HAP-1 (cell line): ENCODE measurements around the gene PRR15.

Experiments
- DNase-seq, 2 experiments: peaks; one replicate each; pipeline ENCODE4 v3.0.0-alpha.2; 2016 to 2020; ENCODE audit warnings: low spot score in 2 of 2
- H3K27me3 ChIP-seq: fragments of 250-450 bp; sonication (Bioruptor Pico); 2 replicates; pipeline ENCODE4 v1.5.1; 2020; ENCODE audit warnings: low read depth, mild to moderate bottlenecking, moderate library complexity
- H3K36me3 ChIP-seq: fragments of 250-450 bp; sonication (Bioruptor Pico); replicated peaks from 2 replicates; pipeline ENCODE4 v1.5.1; 2020; ENCODE audit warnings: mild to moderate bottlenecking
- H3K4me1 ChIP-seq: fragments of 250-450 bp; sonication (Bioruptor Pico); 2 replicates; pipeline ENCODE4 v1.5.1; 2020; ENCODE audit warnings: mild to moderate bottlenecking
- H3K4me3 ChIP-seq: fragments of 250-450 bp; sonication (Bioruptor Pico); 2 replicates; pipeline ENCODE4 v1.5.1; 2020; ENCODE audit warnings: mild to moderate bottlenecking, moderate library complexity
- H3K9me3 ChIP-seq: fragments of 250-450 bp; sonication (Bioruptor Pico); 2 replicates; pipeline ENCODE4 v1.5.1; 2020; ENCODE audit warnings: mild to moderate bottlenecking, moderate library complexity
- in situ Hi-C: fragments of 300-500 bp; cut with MboI; formaldehyde crosslinking; loops from 3 replicates; pipeline ENCODE4 v1.14.3; 2020; ENCODE audit warnings: low sequenced_read_pairs, inconsistent platforms, mixed read lengths

PRR15 gene

DNA sequence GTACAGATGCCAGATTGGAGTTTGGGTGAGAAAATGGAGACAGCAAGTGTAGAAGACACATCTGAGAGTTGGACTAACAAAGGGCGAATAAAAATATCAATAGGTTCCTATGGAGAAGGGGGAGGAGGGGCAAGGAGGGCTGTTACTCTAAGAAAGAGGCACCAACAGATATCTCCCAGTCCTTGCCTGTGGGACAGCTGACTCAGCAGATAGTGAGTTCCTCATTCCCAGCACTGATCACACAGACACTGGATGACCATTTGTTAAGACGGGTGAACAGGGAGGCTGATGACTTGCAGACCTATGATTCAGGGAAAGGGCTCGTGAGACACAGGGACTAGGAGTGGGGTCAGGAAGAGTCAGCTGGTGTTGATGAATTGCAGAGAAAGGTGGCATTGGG is 5.7 kb upstream of the PRR15 start:
- Histone ChIP-seq H3K9me3 (no peaks in the 10 kb centered on the region), H3K4me1 (peaks cover 21% of the 10 kb centered on the region), H3K27me3 (no peaks in the 10 kb centered on the region), H3K4me3 (no peak overlapping the region), H3K36me3 (no peaks in the 10 kb centered on the region)
- in situ Hi-C loops = no loop called here
- no peak for DNase-seq

DNA sequence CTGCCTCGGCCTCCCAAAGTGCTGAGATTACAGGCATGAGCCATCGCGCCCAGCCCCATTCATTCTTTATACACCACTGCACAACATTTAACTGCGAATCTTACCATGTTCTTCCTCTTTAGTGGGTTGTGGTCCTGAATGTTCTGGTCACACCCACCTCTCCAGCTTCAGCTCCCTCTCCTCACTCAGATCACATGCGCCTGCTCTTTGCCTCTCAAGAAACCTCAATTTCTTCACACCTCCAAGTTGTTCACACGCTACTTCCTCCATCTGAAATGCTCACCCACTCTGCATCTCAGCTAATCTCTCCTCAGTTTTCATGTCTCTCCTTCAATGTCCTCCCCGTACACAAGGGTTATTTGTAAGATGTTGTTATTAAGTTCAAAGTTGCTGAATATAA is 2.4 kb upstream of the PRR15 start:
- H3K4me3 ChIP-seq = no peak overlapping the region
- H3K4me1 ChIP-seq = peaks cover 16% of the 10 kb centered on the region
- no peaks in the 10 kb centered on the region for H3K27me3 ChIP-seq
- no peaks in the 10 kb centered on the region for H3K9me3 ChIP-seq
- in situ Hi-C loops = no loop called here
- H3K36me3 ChIP-seq = no peaks in the 10 kb centered on the region
- no peak for DNase-seq

DNA sequence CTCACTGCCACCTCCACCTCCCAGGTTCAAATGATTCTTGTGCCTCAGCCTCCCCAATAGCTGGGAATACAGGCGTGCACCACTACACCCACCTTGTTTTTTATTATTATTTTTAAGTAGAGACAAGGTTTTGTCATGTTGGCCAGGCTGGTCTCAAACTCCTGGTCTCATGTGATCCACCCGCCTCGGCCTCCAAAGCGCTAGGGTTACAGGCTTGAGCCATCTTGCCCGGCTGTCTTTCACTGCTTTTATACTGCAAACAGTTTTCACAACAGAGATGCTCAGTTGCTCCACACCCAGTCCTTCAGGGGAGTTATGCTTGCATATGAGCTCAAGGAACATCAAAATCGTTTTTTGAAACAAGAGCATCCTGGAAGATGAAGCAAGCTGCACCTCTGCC is 1.3 kb upstream of the PRR15 start:
- in situ Hi-C loops = no loop called here
- DNase-seq = no peak
- no peaks in the 10 kb centered on the region for H3K9me3 ChIP-seq
- no peaks in the 10 kb centered on the region for H3K27me3 ChIP-seq
- H3K4me3 ChIP-seq = no peak overlapping the region
- H3K4me1 ChIP-seq = peaks cover 9% of the 10 kb centered on the region
- H3K36me3 ChIP-seq = no peaks in the 10 kb centered on the region; the same call in 1 of the 2 replicates

GRCh38 chr7:29564496-29565223 is 1.0 kb downstream of the PRR15 start:
- Histone ChIP-seq H3K27me3 (no peaks in the 10 kb centered on the region), H3K9me3 (no peaks in the 10 kb centered on the region), H3K4me1 (peaks cover 11% of the 10 kb centered on the region), H3K4me3 (peak overlapping the region; percentile 53), H3K36me3 (peaks cover 3% of the 10 kb centered on the region; the same call in 1 of the 2 replicates)
- peak; percentile 43 to 76 for DNase-seq
- in situ Hi-C loops = no loop called here

GRCh38 chr7:29565224-29565630 is 1.6 kb downstream of the PRR15 start:
- Histone ChIP-seq H3K4me3 (peak overlapping the region; percentile 53), H3K27me3 (no peaks in the 10 kb centered on the region), H3K4me1 (peaks cover 17% of the 10 kb centered on the region), H3K36me3 (peaks cover 3% of the 10 kb centered on the region; the same call in 1 of the 2 replicates), H3K9me3 (no peaks in the 10 kb centered on the region)
- in situ Hi-C loops = no loop called here
- DNase-seq = no peak

DNA sequence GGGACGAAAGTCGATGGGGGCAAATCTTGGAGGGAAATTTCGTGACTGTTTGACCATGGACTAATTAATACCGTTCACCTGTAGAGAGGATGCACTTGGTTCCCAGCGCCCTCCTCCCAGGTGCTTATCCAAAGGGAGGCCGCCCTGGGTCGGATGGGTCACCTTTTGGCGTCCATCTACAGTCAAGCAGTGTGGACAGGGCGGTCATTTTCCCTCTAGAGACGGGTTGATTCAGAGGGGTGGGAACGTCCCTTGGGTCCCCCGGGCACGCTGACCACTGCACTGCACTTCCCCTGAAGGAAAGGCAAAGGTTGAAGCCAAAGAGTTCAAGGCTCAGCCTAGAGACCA is 2.0 kb downstream of the PRR15 start:
- Histone ChIP-seq H3K27me3 (no peaks in the 10 kb centered on the region), H3K4me1 (peaks cover 17% of the 10 kb centered on the region), H3K9me3 (no peaks in the 10 kb centered on the region), H3K36me3 (peaks cover 3% of the 10 kb centered on the region; the same call in 1 of the 2 replicates), H3K4me3 (no peak overlapping the region)
- in situ Hi-C loops = no loop called here
- no peak for DNase-seq

DNA sequence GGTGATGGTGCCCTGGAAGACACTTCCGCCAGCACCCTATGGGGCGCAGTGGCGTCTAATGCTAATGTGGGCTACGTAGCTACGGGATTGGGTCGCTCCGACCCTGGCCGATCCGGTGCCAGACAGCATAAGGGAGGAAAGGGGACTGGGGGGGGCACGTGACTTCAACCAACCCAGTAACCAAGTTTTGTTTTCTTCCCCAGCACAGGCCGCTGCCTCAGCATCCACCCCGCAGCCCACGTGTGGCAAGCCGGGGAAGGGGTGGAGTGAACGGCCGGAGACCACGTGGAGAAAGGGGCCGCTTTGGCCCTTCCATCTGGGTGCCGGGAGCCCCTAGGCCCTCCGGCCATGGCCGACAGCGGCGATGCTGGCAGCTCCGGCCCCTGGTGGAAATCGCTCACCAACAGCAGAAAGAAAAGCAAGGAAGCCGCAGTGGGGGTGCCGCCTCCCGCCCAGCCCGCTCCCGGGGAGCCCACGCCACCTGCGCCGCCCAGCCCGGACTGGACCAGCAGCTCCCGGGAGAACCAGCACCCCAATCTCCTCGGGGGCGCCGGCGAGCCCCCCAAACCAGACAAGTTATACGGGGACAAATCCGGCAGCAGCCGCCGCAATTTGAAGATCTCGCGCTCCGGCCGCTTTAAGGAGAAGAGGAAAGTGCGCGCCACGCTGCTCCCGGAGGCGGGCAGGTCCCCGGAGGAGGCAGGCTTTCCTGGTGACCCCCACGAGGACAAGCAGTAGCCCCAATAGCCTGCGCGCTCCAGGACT is 2.5 kb downstream of the PRR15 start:
- no peak for DNase-seq
- Histone ChIP-seq H3K36me3 (peaks cover 3% of the 10 kb centered on the region; the same call in 1 of the 2 replicates), H3K4me3 (no peak overlapping the region), H3K4me1 (peaks cover 17% of the 10 kb centered on the region), H3K9me3 (no peaks in the 10 kb centered on the region), H3K27me3 (no peaks in the 10 kb centered on the region)
- in situ Hi-C loops = no loop called here

DNA sequence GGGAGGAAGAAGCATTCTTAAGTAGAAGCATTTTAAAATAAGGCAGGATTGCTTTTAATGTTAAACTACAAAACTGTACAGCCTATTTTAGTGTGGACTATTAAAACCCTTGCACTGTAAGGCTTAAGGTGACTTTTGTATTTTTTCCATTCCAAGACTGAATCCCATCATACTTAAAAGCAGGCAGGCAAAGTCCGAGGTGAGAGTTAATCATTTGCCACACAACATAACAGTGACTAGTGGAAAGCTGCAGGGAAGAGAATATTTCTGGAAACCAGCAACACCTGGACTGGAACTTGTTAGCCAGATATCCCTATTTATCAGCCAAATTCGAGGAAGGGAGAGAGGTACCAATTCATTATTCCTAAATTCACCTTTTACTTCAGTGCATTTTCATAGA is 3.5 kb downstream of the PRR15 start:
- no peak for DNase-seq
- Histone ChIP-seq H3K27me3 (no peaks in the 10 kb centered on the region), H3K36me3 (peaks cover 3% of the 10 kb centered on the region; the same call in 1 of the 2 replicates), H3K4me1 (peaks cover 17% of the 10 kb centered on the region), H3K9me3 (no peaks in the 10 kb centered on the region), H3K4me3 (no peak overlapping the region)
- in situ Hi-C loops = no loop called here

GRCh38 chr7:29569648-29570047 is 6.0 kb downstream of the PRR15 start:
- in situ Hi-C loops = no loop called here
- peak; percentile 45 to 54 for DNase-seq
- Histone ChIP-seq H3K4me3 (no peak overlapping the region), H3K4me1 (peaks cover 17% of the 10 kb centered on the region), H3K27me3 (no peaks in the 10 kb centered on the region), H3K36me3 (peaks cover 3% of the 10 kb centered on the region; the same call in 1 of the 2 replicates), H3K9me3 (no peaks in the 10 kb centered on the region)

DNA sequence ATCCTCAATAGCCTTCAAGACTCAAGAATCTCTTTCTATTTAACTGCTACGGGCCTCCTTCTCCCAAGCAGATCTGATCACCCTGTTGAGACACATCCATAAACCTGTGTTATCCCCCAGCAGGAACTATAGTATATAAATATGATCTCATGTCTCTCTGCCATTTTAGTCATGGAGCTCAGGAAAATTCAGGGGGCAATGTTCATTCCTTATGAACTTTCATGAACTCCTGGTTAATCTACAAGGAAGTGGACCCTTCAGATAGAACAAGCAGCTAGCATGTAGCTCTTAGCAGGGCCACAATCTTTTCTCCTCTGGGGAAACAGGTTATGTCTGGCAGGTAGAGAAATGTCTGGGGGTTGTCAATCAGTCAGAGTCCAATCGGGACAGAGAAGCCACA is 8.9 kb downstream of the PRR15 start:
- H3K36me3 ChIP-seq = peaks cover 3% of the 10 kb centered on the region; the same call in 1 of the 2 replicates
- peaks cover 10% of the 10 kb centered on the region for H3K9me3 ChIP-seq
- H3K4me3 ChIP-seq = no peak overlapping the region
- peaks cover 17% of the 10 kb centered on the region for H3K4me1 ChIP-seq
- in situ Hi-C loops = no loop called here
- H3K27me3 ChIP-seq = no peaks in the 10 kb centered on the region
- DNase-seq = no peak

GRCh38 chr7:29573567-29573966 is 9.9 kb downstream of the PRR15 start:
- H3K27me3 ChIP-seq = no peaks in the 10 kb centered on the region
- in situ Hi-C loops = no loop called here
- peaks cover 12% of the 10 kb centered on the region for H3K4me1 ChIP-seq
- H3K4me3 ChIP-seq = no peak overlapping the region
- DNase-seq = no peak
- H3K36me3 ChIP-seq = no peaks in the 10 kb centered on the region
- peaks cover 11% of the 10 kb centered on the region for H3K9me3 ChIP-seq

DNA sequence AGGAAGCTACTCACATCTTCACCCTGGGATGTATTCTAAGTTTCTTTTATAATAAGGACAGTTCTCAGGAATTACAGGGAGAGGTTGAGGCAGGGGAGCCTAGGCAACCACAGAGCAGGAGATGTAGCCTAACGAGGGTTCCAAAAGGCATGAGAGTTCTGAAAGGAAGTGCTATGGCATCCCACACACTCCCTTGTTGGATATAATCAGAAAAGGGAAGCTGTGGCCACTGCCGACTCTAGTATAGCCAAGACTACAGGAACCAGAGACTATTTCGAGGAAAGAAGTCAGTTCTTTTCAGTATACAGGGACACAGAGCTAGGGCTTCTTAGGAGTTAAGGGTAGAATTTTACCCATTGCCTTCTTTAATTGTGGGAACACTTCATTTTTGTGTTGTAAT is 11.0 kb downstream of the PRR15 start:
- no peak for DNase-seq
- Histone ChIP-seq H3K4me1 (peaks cover 5% of the 10 kb centered on the region), H3K9me3 (peaks cover 15% of the 10 kb centered on the region), H3K4me3 (no peak overlapping the region), H3K27me3 (no peaks in the 10 kb centered on the region), H3K36me3 (no peaks in the 10 kb centered on the region)
- in situ Hi-C loops = no loop called here

GRCh38 chr7:29587195-29587808 is 23.7 kb downstream of the PRR15 start:
- no peak overlapping the region for H3K4me3 ChIP-seq
- no peaks in the 10 kb centered on the region for H3K9me3 ChIP-seq
- no peaks in the 10 kb centered on the region for H3K36me3 ChIP-seq
- H3K4me1 ChIP-seq = no peaks in the 10 kb centered on the region
- in situ Hi-C loops = no loop called here
- DNase-seq = no peak
- no peaks in the 10 kb centered on the region for H3K27me3 ChIP-seq

- H3K36me3 ChIP-seq = no peaks in the 10 kb centered on the region
- no peaks in the 10 kb centered on the region for H3K9me3 ChIP-seq
- DNase-seq = no peak
- in situ Hi-C loops = no loop called here
- no peaks in the 10 kb centered on the region for H3K27me3 ChIP-seq
- H3K4me1 ChIP-seq = no peaks in the 10 kb centered on the region
- no peak overlapping the region for H3K4me3 ChIP-seq
These were observed 24.6 kb downstream of the PRR15 start for GRCh38 chr7:29588212-29588611.
